HEK293 (cell line): ENCODE results near the gene PNPLA3.

ENCODE experiments used
- CTCF ChIA-PET: fragments of 350-600 bp; formaldehyde crosslinking; extraction: SDS; loops from one replicate; lab custom pipeline; 2021; ENCODE audit warnings: antibody characterized with exemption; lab: Yijun Ruan, JAX
- POLR2A ChIA-PET: fragments of 300-600 bp; formaldehyde crosslinking; extraction: SDS; loops from one replicate; lab custom pipeline; 2020; ENCODE audit warnings: antibody characterized with exemption, inconsistent platforms; lab: Yijun Ruan, JAX
- H3K27ac ChIP-seq: fragments of 200-500 bp; sonication (Bioruptor generic); 2 replicates; pipeline ENCODE4 v1.5.1; 2014; ENCODE audit warnings: low read depth, low read length, control low read depth, inconsistent platforms; ENCODE audit errors: extremely low read depth
- H3K36me3 ChIP-seq, 2 experiments: fragments of 200-500 bp in 1 of 2; sonication (Bioruptor generic) in 1 of 2; 1 replicate in 1 of 2; 2 replicates in 1 of 2; pipeline ENCODE4 v1.5.1; 2014 to 2017; ENCODE audit warnings: inconsistent platforms in 2 of 2, low read length in 2 of 2; ENCODE audit not compliant: control insufficient read depth in 2 of 2, insufficient read depth in 1 of 2
- H3K4me1 ChIP-seq: fragments of 200-500 bp; sonication (Bioruptor generic); 2 replicates; pipeline ENCODE4 v1.5.1; 2014; ENCODE audit warnings: mild to moderate bottlenecking, low read length, inconsistent platforms; ENCODE audit not compliant: control insufficient read depth, insufficient read depth
- H3K4me3 ChIP-seq: 2 replicates; pipeline ENCODE4 v1.5.1; 2011; ENCODE audit warnings: low read depth, mild to moderate bottlenecking, control low read depth, low read length, moderate library complexity
- H3K9me3 ChIP-seq: fragments of 200-500 bp; sonication (Bioruptor generic); 2 replicates; pipeline ENCODE4 v1.5.1; 2014; ENCODE audit warnings: low read depth, low read length, inconsistent platforms; ENCODE audit not compliant: control insufficient read depth, insufficient read depth
- GLIS1 ChIP-seq: fragments of 450-650 bp; formaldehyde crosslinking; IDR thresholded peaks from 2 replicates; pipeline ENCODE4 v1.5.1; 2016; ENCODE audit warnings: missing biosample characterization, missing genetic modification characterization
- PRDM2 ChIP-seq: fragments of 450-650 bp; formaldehyde crosslinking; IDR thresholded peaks from 2 replicates; pipeline ENCODE4 v1.5.1; 2016; ENCODE audit warnings: missing biosample characterization, missing genetic modification characterization, borderline replicate concordance
- TRIM28 ChIP-seq: IDR thresholded peaks from 2 replicates; pipeline ENCODE4 v1.6.1; 2011; ENCODE audit warnings: low read length, control low read depth, borderline replicate concordance
- ZBTB20 ChIP-seq: fragments of 450-650 bp; formaldehyde crosslinking; IDR thresholded peaks from 2 replicates; pipeline ENCODE4 v1.5.1; 2016; ENCODE audit warnings: missing biosample characterization, missing genetic modification characterization
- ZBTB44 ChIP-seq: fragments of 450-650 bp; IDR thresholded peaks from 2 replicates; pipeline ENCODE4 v1.5.1; 2018; ENCODE audit warnings: missing biosample characterization, mild to moderate bottlenecking, missing genetic modification characterization
- ZBTB6 ChIP-seq: fragments of 450-650 bp; formaldehyde crosslinking; IDR thresholded peaks from 2 replicates; pipeline ENCODE4 v1.5.1; 2017; ENCODE audit warnings: missing biosample characterization, missing genetic modification characterization
- ZNF16 ChIP-seq: fragments of 450-650 bp; formaldehyde crosslinking; IDR thresholded peaks from 2 replicates; pipeline ENCODE4 v1.5.1; 2016; ENCODE audit warnings: low read depth, missing biosample characterization, missing genetic modification characterization
- ZNF248 ChIP-seq: fragments of 450-650 bp; formaldehyde crosslinking; IDR thresholded peaks from 2 replicates; pipeline ENCODE4 v1.5.1; 2017; ENCODE audit warnings: missing biosample characterization, missing genetic modification characterization
- ZNF266 ChIP-seq: fragments of 450-650 bp; formaldehyde crosslinking; IDR thresholded peaks from 2 replicates; pipeline ENCODE4 v1.5.1; 2016; ENCODE audit warnings: missing biosample characterization, missing genetic modification characterization, low read depth
- ZNF521 ChIP-seq: fragments of 450-650 bp; formaldehyde crosslinking; IDR thresholded peaks from 2 replicates; pipeline ENCODE4 v1.5.1; 2017; ENCODE audit warnings: missing biosample characterization, mild to moderate bottlenecking, missing genetic modification characterization
- ZNF548 ChIP-seq: fragments of 450-650 bp; formaldehyde crosslinking; IDR thresholded peaks from 2 replicates; pipeline ENCODE4 v1.5.1; 2016; ENCODE audit warnings: missing biosample characterization, missing genetic modification characterization
- ZNF560 ChIP-seq: fragments of 450-650 bp; formaldehyde crosslinking; IDR thresholded peaks from 2 replicates; pipeline ENCODE4 v1.5.1; 2017; ENCODE audit warnings: missing biosample characterization, missing genetic modification characterization, borderline replicate concordance
- ZNF561 ChIP-seq: fragments of 450-650 bp; IDR thresholded peaks from 2 replicates; pipeline ENCODE4 v1.5.1; 2018; ENCODE audit warnings: missing biosample characterization, missing genetic modification characterization, borderline replicate concordance
- ZNF692 ChIP-seq: fragments of 450-650 bp; formaldehyde crosslinking; IDR thresholded peaks from 2 replicates; pipeline ENCODE4 v1.5.1; 2016; ENCODE audit warnings: missing biosample characterization, missing genetic modification characterization
- TF ChIP-seq, protein P1 (sequence below): fragments of 450-650 bp; formaldehyde crosslinking; IDR thresholded peaks from 2 replicates; pipeline ENCODE4 v1.5.1; 2016; ENCODE audit warnings: missing biosample characterization, missing genetic modification characterization, borderline replicate concordance
- TF ChIP-seq, protein P2 (sequence below): fragments of 450-650 bp; formaldehyde crosslinking; IDR thresholded peaks from 2 replicates; pipeline ENCODE4 v1.5.0; 2017; ENCODE audit warnings: missing biosample characterization, missing genetic modification characterization, borderline replicate concordance
- TF ChIP-seq, protein P3 (sequence below): fragments of 450-650 bp; formaldehyde crosslinking; IDR thresholded peaks from 2 replicates; pipeline ENCODE4 v1.5.1; 2016; ENCODE audit warnings: missing biosample characterization, missing genetic modification characterization
- TF ChIP-seq, protein P4 (sequence below): fragments of 450-650 bp; formaldehyde crosslinking; IDR thresholded peaks from 2 replicates; pipeline ENCODE4 v1.5.1; 2017; ENCODE audit warnings: missing biosample characterization, missing genetic modification characterization

PNPLA3 gene

DNA sequence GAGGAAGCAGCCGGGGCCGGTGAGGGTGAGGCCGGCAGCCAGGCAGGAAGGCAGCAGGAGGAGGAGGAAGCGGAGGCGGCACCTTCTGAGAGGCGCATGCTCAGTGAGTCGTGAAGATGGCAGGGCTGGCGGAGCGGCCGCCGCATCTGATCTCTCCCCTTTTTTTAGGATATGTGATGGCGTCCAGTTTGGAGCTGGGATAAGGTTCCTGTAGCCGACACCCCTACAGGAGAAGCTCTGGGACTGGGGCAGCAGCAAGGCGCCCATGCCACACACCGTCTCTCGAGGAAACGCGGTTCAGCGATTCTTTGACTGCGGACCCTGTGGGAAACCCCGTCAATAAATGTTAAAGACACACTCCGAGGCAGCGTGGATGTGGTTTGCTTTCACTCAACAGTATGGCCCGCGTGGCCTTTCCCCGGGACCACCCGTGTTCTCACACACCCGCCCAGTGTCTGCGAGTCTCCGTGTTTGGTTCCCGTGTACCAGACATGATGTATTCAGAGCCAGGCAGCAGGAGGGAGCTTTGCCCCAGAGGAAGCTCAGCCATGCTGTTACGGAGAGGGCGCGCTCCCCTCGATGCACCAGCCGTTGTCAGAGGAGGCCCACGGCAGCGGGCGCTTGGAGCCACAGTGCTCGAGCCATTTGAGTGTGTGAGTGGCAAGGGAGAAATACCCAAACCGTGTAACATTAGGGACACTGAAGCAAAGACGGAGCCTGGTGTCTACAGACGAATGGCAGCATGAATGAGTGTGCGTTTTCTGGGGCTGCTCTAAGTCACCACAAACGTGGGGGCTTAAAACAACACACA is 72.8 kb downstream of the PNPLA3 start:
- Histone ChIP-seq H3K36me3 (peaks cover 12 to 83% of the 10 kb centered on the region in 2 experiments; a peak in 2 of 3 replicates), H3K4me3 (no peak overlapping the region)
- CTCF ChIA-PET, result interaction anchor here (0.6 to 4.7 kb wide), 6 partner anchors 42 to 334 kb away, joined by 3 to 120 read pairs (median 4); no protein-coding TSS in a partner anchor
- TF ChIP-seq, protein P1, sequence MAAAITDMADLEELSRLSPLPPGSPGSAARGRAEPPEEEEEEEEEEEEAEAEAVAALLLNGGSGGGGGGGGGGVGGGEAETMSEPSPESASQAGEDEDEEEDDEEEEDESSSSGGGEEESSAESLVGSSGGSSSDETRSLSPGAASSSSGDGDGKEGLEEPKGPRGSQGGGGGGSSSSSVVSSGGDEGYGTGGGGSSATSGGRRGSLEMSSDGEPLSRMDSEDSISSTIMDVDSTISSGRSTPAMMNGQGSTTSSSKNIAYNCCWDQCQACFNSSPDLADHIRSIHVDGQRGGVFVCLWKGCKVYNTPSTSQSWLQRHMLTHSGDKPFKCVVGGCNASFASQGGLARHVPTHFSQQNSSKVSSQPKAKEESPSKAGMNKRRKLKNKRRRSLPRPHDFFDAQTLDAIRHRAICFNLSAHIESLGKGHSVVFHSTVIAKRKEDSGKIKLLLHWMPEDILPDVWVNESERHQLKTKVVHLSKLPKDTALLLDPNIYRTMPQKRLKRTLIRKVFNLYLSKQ (tag by site-specific recombination), result no peak
- TF ChIP-seq, protein P2, sequence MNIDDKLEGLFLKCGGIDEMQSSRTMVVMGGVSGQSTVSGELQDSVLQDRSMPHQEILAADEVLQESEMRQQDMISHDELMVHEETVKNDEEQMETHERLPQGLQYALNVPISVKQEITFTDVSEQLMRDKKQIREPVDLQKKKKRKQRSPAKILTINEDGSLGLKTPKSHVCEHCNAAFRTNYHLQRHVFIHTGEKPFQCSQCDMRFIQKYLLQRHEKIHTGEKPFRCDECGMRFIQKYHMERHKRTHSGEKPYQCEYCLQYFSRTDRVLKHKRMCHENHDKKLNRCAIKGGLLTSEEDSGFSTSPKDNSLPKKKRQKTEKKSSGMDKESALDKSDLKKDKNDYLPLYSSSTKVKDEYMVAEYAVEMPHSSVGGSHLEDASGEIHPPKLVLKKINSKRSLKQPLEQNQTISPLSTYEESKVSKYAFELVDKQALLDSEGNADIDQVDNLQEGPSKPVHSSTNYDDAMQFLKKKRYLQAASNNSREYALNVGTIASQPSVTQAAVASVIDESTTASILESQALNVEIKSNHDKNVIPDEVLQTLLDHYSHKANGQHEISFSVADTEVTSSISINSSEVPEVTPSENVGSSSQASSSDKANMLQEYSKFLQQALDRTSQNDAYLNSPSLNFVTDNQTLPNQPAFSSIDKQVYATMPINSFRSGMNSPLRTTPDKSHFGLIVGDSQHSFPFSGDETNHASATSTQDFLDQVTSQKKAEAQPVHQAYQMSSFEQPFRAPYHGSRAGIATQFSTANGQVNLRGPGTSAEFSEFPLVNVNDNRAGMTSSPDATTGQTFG (tag by site-specific recombination), result no peak
- TF ChIP-seq ZNF248 (tag by site-specific recombination) (no peak), PRDM2 (tag by site-specific recombination) (no peak), ZNF16 (tag by site-specific recombination) (no peak), TRIM28 (no peak), GLIS1 (no peak), ZBTB20 (tag by site-specific recombination) (no peak), ZNF266 (tag by site-specific recombination) (no peak), ZNF561 (no peak), ZNF560 (tag by site-specific recombination) (no peak), ZBTB44 (tag by site-specific recombination) (no peak), ZNF692 (tag by site-specific recombination) (no peak), ZNF548 (no peak), ZBTB6 (tag by site-specific recombination) (no peak), ZNF521 (tag by site-specific recombination) (no peak)
- TF ChIP-seq, protein P3, sequence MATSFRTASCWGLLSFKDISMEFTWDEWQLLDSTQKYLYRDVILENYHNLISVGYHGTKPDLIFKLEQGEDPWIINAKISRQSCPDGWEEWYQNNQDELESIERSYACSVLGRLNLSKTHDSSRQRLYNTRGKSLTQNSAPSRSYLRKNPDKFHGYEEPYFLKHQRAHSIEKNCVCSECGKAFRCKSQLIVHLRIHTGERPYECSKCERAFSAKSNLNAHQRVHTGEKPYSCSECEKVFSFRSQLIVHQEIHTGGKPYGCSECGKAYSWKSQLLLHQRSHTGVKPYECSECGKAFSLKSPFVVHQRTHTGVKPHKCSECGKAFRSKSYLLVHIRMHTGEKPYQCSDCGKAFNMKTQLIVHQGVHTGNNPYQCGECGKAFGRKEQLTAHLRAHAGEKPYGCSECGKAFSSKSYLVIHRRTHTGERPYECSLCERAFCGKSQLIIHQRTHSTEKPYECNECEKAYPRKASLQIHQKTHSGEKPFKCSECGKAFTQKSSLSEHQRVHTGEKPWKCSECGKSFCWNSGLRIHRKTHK, result no peak
- TF ChIP-seq, protein P4, sequence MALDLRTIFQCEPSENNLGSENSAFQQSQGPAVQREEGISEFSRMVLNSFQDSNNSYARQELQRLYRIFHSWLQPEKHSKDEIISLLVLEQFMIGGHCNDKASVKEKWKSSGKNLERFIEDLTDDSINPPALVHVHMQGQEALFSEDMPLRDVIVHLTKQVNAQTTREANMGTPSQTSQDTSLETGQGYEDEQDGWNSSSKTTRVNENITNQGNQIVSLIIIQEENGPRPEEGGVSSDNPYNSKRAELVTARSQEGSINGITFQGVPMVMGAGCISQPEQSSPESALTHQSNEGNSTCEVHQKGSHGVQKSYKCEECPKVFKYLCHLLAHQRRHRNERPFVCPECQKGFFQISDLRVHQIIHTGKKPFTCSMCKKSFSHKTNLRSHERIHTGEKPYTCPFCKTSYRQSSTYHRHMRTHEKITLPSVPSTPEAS (tag by site-specific recombination), result no peak

More for the DNA sequence above, 72.8 kb downstream of the PNPLA3 start:
- H3K4me1 ChIP-seq, result no peaks in the 10 kb centered on the region
- no peak overlapping the region for H3K27ac ChIP-seq
- H3K9me3 ChIP-seq, result no peaks in the 10 kb centered on the region
- POLR2A ChIA-PET, result no interaction called here
